Kidney (tissue), 14 donors: ENCODE results near the gene PSMB11. TPM values are rescaled to one million over a fixed set of nuclear protein-coding genes. Genes with fewer than 3 reads are reported as not detected.

Experiments
- DNase-seq, 5 donors: peaks; one replicate each; pipeline ENCODE4 v3.0.0-alpha.2; 2013 to 2020
- FAIRE-seq: peaks from 2 replicates; lab custom pipeline; 2012; peaks lifted over from hg19 to GRCh38; lab: Jason Lieb, UNC
- H3K27ac ChIP-seq, 2 donors: one replicate each; pipeline ENCODE4 v1.7.0; 2013; ENCODE audit warnings: low read depth in 2 of 2, low read length in 2 of 2, inconsistent platforms in 1 of 2
- H3K27me3 ChIP-seq: one replicate; pipeline ENCODE4 v1.7.1; 2013; ENCODE audit warnings: low read length, inconsistent platforms; ENCODE audit not compliant: control insufficient read depth, insufficient read depth
- H3K36me3 ChIP-seq, 3 donors: one replicate each; pipeline versions ENCODE4 v1.7.0 to v1.7.1; 2013; ENCODE audit warnings: low read length in 3 of 3, control low read depth in 1 of 3, inconsistent platforms in 1 of 3; ENCODE audit not compliant: insufficient read depth in 3 of 3, control insufficient read depth in 2 of 3
- H3K4me1 ChIP-seq, 3 donors: one replicate each; pipeline versions ENCODE4 v1.7.0 to v1.7.1; 2013; ENCODE audit warnings: low read length in 3 of 3, inconsistent platforms in 1 of 3, low read depth in 1 of 3; ENCODE audit not compliant: control insufficient read depth in 2 of 3, insufficient read depth in 2 of 3
- H3K4me3 ChIP-seq, 3 donors: one replicate each; pipeline versions ENCODE4 v1.7.0 to v1.8.1; 2013; ENCODE audit warnings: low read length in 3 of 3, control low read depth in 1 of 3, inconsistent platforms in 1 of 3
- H3K9ac ChIP-seq, 3 donors: one replicate each; pipeline versions ENCODE4 v1.7.0 to v1.7.1; 2013; ENCODE audit warnings: low read length in 3 of 3, control low read depth in 1 of 3, inconsistent platforms in 1 of 3
- H3K9me3 ChIP-seq, 3 donors: one replicate each; pipeline versions ENCODE4 v1.7.0 to v1.7.1; 2013; ENCODE audit warnings: low read length in 3 of 3, control low read depth in 1 of 3, inconsistent platforms in 1 of 3; ENCODE audit not compliant: control insufficient read depth in 2 of 3, insufficient read depth in 1 of 3
- CTCF ChIP-seq: IDR thresholded peaks from 3 replicates; pipeline ENCODE4 v1.5.1; 2012; ENCODE audit warnings: mild to moderate bottlenecking, moderate library complexity, borderline replicate concordance; ENCODE audit not compliant: insufficient read depth; ENCODE audit errors: extremely low read depth
- intact Hi-C: fragments of 100-400 bp; cut with DNase I; formaldehyde crosslinking; loops from one replicate; pipeline ENCODE4 v1.11.1; 2022
- polyA plus RNA-seq: library from polyadenylated mRNA; stranded (reverse); fragments of 350-450 nt; fragmentation: Illumina TruSeq; extraction: RNeasy Lipid Tissue Mini Kit (QIAGEN cat#74804); gene quantifications from one replicate; pipeline ENCODE4 v1.2.3, GENCODE V29; 2014; ENCODE audit warnings: low read depth, low replicate concordance; ENCODE audit not compliant: insufficient read depth
- total RNA-seq: library from RNA; stranded (reverse); fragmentation: NEBNext Ultra II Directional; extraction: Animal tissue kit (Norgen Biotek cat#: 25700); gene quantifications from one replicate; pipeline ENCODE4 v1.2.1, GENCODE V29; 2021
- donor health status: control.
- donor health status: control.
- donor health status: control.
- donor health status: control.
- donor health status: control.
- donor health status: DM: yes; HTN: yes; CAD: no.
- donor health status: Normal renal cell carcinoma (clear cell type).

The PSMB11 gene
- total and polyA plus RNA-seq, 2 donors from 2014 or later = not detected

GRCh38 chr14:23089498-23090253, 47.7 kb downstream of the PSMB11 start:
- FAIRE-seq = no peak

GRCh38 chr14:23090254-23090636, 48.2 kb downstream of the PSMB11 start:
- peaks cover 13 to 39% (median 33%) of the 10 kb centered on the region in 3 donors for H3K36me3 ChIP-seq
- H3K9ac ChIP-seq = no peak overlapping the region

More at GRCh38 chr14:23089498-23090253, 47.7 kb downstream of the PSMB11 start:
- H3K27me3 ChIP-seq = no peaks in the 10 kb centered on the region
- no peak for TF ChIP-seq CTCF
- H3K9ac ChIP-seq = no peak overlapping the region
- H3K4me1 ChIP-seq = peaks cover 0 to 7% (median 0%) of the 10 kb centered on the region in 3 donors
- no peaks in the 10 kb centered on the region for H3K9me3 ChIP-seq
- DNase-seq = no peak
- no peak overlapping the region for H3K27ac ChIP-seq
- intact Hi-C loops = no loop called here
- H3K4me3 ChIP-seq = no peak overlapping the region
- peaks cover 13 to 41% (median 33%) of the 10 kb centered on the region in 3 donors for H3K36me3 ChIP-seq

GRCh38 chr14:23091294-23092225, 49.5 kb downstream of the PSMB11 start:
- H3K4me1 ChIP-seq = peaks cover 0 to 7% (median 0%) of the 10 kb centered on the region in 3 donors
- DNase-seq (no peak), FAIRE-seq (no peak)
- TF ChIP-seq CTCF = no peak
- H3K27ac ChIP-seq = no peak overlapping the region
- no peaks in the 10 kb centered on the region for H3K9me3 ChIP-seq
- H3K9ac ChIP-seq = no peak overlapping the region
- intact Hi-C loops = no loop called here
- H3K27me3 ChIP-seq = no peaks in the 10 kb centered on the region
- no peak overlapping the region for H3K4me3 ChIP-seq
- peaks cover 10 to 27% (median 26%) of the 10 kb centered on the region in 3 donors for H3K36me3 ChIP-seq

More at GRCh38 chr14:23090254-23090636, 48.2 kb downstream of the PSMB11 start:
- intact Hi-C loops = no loop called here
- H3K4me3 ChIP-seq = no peak overlapping the region
- no peaks in the 10 kb centered on the region for H3K27me3 ChIP-seq
- no peak for FAIRE-seq
- no peak for TF ChIP-seq CTCF
- peaks cover 0 to 7% (median 0%) of the 10 kb centered on the region in 3 donors for H3K4me1 ChIP-seq
- H3K9me3 ChIP-seq = no peaks in the 10 kb centered on the region
- H3K27ac ChIP-seq = no peak overlapping the region
- DNase-seq = no peak
